ENCODE measurements around the gene PYURF. TPM values are rescaled to one million over a fixed set of nuclear protein-coding genes. Genes with fewer than 3 reads are reported as not detected.

PYURF gene
- total and polyA plus RNA-seq, 2 of the 4 experiments (the other 2 are of a cell fraction): 40.2 to 43.4 TPM

GRCh38 chr4:88567591-88567990 lies 44.0 kb upstream of the PYURF start:
- no peak overlapping the region for H2BK5ac ChIP-seq (ENCODE audit: low read depth, low read length, poor library complexity, severe bottlenecking)
- no peaks in the 10 kb centered on the region for H4K20me1 ChIP-seq (ENCODE audit: insufficient read depth, low read length)
- no peak overlapping the region for H3K4ac ChIP-seq (ENCODE audit: low read depth, low read length)
- no peak overlapping the region for H3K27ac ChIP-seq (ENCODE audit: insufficient read depth, low read length)
- dilution Hi-C loops (cut with HindIII; ENCODE audit: low sequenced_read_pairs, unreplicated experiment): no loop called here
- no peaks in the 10 kb centered on the region for H3K79me1 ChIP-seq (ENCODE audit: low read depth in 1 of 2, low read length in 2 of 2)
- POLR2A ChIA-PET (ENCODE audit: unreplicated experiment): no interaction called here
- no peak overlapping the region for H2BK15ac ChIP-seq (ENCODE audit: low read depth, low read length)
- no peak overlapping the region for H2AFZ ChIP-seq (replicated peaks; ENCODE audit: low read length, poor library complexity)
- H3K4me1 ChIP-seq (ENCODE audit: control insufficient read depth, insufficient read depth, low read length): peaks cover 6% of the 10 kb centered on the region
- no peak overlapping the region for H4K5ac ChIP-seq (ENCODE audit: low read depth, low read length)
- DNase-seq (no peak), ATAC-seq (ENCODE audit: low read depth) (no peak)
- no peak overlapping the region for H3K9ac ChIP-seq (ENCODE audit: low read depth, low read length)
- CTCF ChIA-PET: no interaction called here
- no peak overlapping the region for H4K91ac ChIP-seq (ENCODE audit: insufficient read depth, low read depth, low read length)
- no peaks in the 10 kb centered on the region for H3K9me3 ChIP-seq (ENCODE audit: control insufficient read depth, insufficient read depth, low read length)
- no peak overlapping the region for H3K56ac ChIP-seq (ENCODE audit: extremely low read depth, insufficient read depth, low read length)
- no peaks in the 10 kb centered on the region for H3K36me3 ChIP-seq (ENCODE audit: control insufficient read depth, insufficient read depth, low read length)
- H3K23ac ChIP-seq (ENCODE audit: low read depth, low read length): no peak overlapping the region
- no peak overlapping the region for H3K4me2 ChIP-seq (ENCODE audit: low read depth, low read length)
- no CpG with 5 or more reads among the region's 1 CpG for WGBS, 2 experiments (ENCODE audit: extremely low coverage in 2 of 2, insufficient read length in 1 of 2)
- H2AK5ac ChIP-seq (ENCODE audit: low read depth, low read length): no peak overlapping the region
- no peaks in the 10 kb centered on the region; the same call in 1 of the 2 replicates for H3K9me1 ChIP-seq (ENCODE audit: insufficient read depth, low read length)
- H3K14ac ChIP-seq (replicated peaks; ENCODE audit: low read depth, low read length): no peak overlapping the region
- no peak overlapping the region for H4K8ac ChIP-seq (ENCODE audit: low read depth in 2 of 2, low read length in 2 of 2)
- no peak overlapping the region for H2BK20ac ChIP-seq (ENCODE audit: low read depth, low read length)
- no peak overlapping the region for H3K4me3 ChIP-seq (ENCODE audit: insufficient read depth, low read depth, low read length)
- TF ChIP-seq CTCF (conservative IDR thresholded peaks at IDR 0.05; ENCODE audit: low read depth, low read length) (no peak), SMC3 (IDR thresholded peaks at IDR 0.05; ENCODE audit: low read depth, low read length) (no peak), FOS (IDR thresholded peaks at IDR 0.05; ENCODE audit: low read depth, low read length) (no peak), ELK1 (IDR thresholded peaks at IDR 0.05; ENCODE audit: borderline replicate concordance, low read depth, low read length) (no peak), NFE2L2 (IDR thresholded peaks at IDR 0.05; ENCODE audit: low read depth, low read length) (no peak), CEBPB (IDR thresholded peaks at IDR 0.05; ENCODE audit: low read depth, low read length) (no peak), CHD1 (IDR thresholded peaks at IDR 0.05; ENCODE audit: low read depth, low read length) (no peak), BHLHE40 (IDR thresholded peaks at IDR 0.05; ENCODE audit: low read depth, low read length) (no peak), RFX5 (IDR thresholded peaks at IDR 0.05; ENCODE audit: low read depth, low read length) (no peak), RCOR1 (IDR thresholded peaks at IDR 0.05; ENCODE audit: insufficient replicate concordance, low read length) (no peak), MAFK (IDR thresholded peaks at IDR 0.05; ENCODE audit: low read depth, low read length) (no peak), USF2 (IDR thresholded peaks at IDR 0.05; ENCODE audit: low read depth, low read length) (no peak), RAD21 (IDR thresholded peaks at IDR 0.05; ENCODE audit: low read length) (no peak), POLR2A (IDR thresholded peaks at IDR 0.05; ENCODE audit: low read depth, low read length) (no peak), MAZ (IDR thresholded peaks at IDR 0.05; ENCODE audit: borderline replicate concordance, low read depth, low read length) (no peak), MXI1 (IDR thresholded peaks at IDR 0.05; ENCODE audit: borderline replicate concordance, low read depth, low read length) (no peak)
- H2BK120ac ChIP-seq (ENCODE audit: low read depth, low read length): no peak overlapping the region
- in situ Hi-C loops (cut with MboI; ENCODE audit: low sequenced_read_pairs): no loop called here
- H3K18ac ChIP-seq (ENCODE audit: low read depth, low read length): no peak overlapping the region
- no peaks in the 10 kb centered on the region for H3K27me3 ChIP-seq (ENCODE audit: control insufficient read depth, insufficient read depth, low read length)
- H2AK9ac ChIP-seq (replicated peaks; ENCODE audit: low read depth, low read length, poor library complexity): no peak overlapping the region
- intact Hi-C loops (cut with micrococcal nuclease): no loop called here
- no TSS peak for BruUV-seq (replicated peaks)
